H1 (cell line): ENCODE data around the gene POLDIP2. TPM values are rescaled to one million over a fixed set of nuclear protein-coding genes. Genes with fewer than 3 reads are reported as not detected.

Experiments
- CTCF ChIA-PET: fragments of 300-600 bp; sonication (Branson Sonifier 250); formaldehyde crosslinking; loops from one replicate; lab custom pipeline; 2021; ENCODE audit not compliant: partially characterized antibody; lab: Charles Lee
- POLR2A ChIA-PET: fragments of 300-600 bp; sonication (Branson Sonifier 250); formaldehyde crosslinking; loops from one replicate; lab custom pipeline; 2021; ENCODE audit warnings: inconsistent platforms; ENCODE audit not compliant: partially characterized antibody; lab: Charles Lee
- DNase-seq, 2 experiments: peaks; one replicate each; pipeline versions ENCODE4 v3.0.0 to v3.0.0-alpha.2; 2010 to 2022; ENCODE audit warnings: low spot score in 2 of 2, low read depth in 1 of 2, mixed read lengths in 1 of 2
- FAIRE-seq: peaks from 2 replicates; lab custom pipeline; 2011; peaks lifted over from hg19 to GRCh38; lab: Jason Lieb, UNC
- H2AFZ ChIP-seq: 2 replicates; pipeline ENCODE4 v1.8.1; 2012; ENCODE audit warnings: low read length, inconsistent platforms
- H2AK5ac ChIP-seq: 2 replicates; pipeline ENCODE4 v1.6.1; 2013; ENCODE audit warnings: low read depth, low read length
- H2BK120ac ChIP-seq: replicated peaks from 2 replicates; pipeline ENCODE3; 2013; ENCODE audit warnings: low read depth, low read length, inconsistent platforms
- H2BK12ac ChIP-seq: 2 replicates; pipeline ENCODE4 v1.6.1; 2013; ENCODE audit warnings: low read depth, low read length
- H2BK15ac ChIP-seq: 2 replicates; pipeline ENCODE4 v1.6.1; 2013; ENCODE audit warnings: low read length
- H2BK20ac ChIP-seq: 2 replicates; pipeline ENCODE4 v1.6.1; 2013; ENCODE audit warnings: low read length
- H2BK5ac ChIP-seq: 2 replicates; pipeline ENCODE4 v1.6.1; 2013; ENCODE audit warnings: low read depth, low read length
- H3K14ac ChIP-seq: 2 replicates; pipeline ENCODE4 v1.6.1; 2013; ENCODE audit warnings: inconsistent platforms; ENCODE audit not compliant: insufficient read length
- H3K18ac ChIP-seq: 2 replicates; pipeline ENCODE4 v1.6.1; 2013; ENCODE audit warnings: low read length; ENCODE audit errors: extremely low read depth
- H3K23ac ChIP-seq: 2 replicates; pipeline ENCODE4 v1.6.1; 2013; ENCODE audit warnings: inconsistent platforms; ENCODE audit not compliant: insufficient read length
- H3K23me2 ChIP-seq: 2 replicates; pipeline ENCODE4 v1.6.1; 2013; ENCODE audit warnings: low read depth, low read length
- H3K27ac ChIP-seq: 2 replicates; pipeline ENCODE4 v1.6.1; 2011; ENCODE audit warnings: low read depth, low read length, inconsistent platforms
- H3K27me3 ChIP-seq, 4 experiments: replicated peaks in 1 of 4; 1 replicate in 1 of 4; 2 replicates in 3 of 4; pipeline versions ENCODE4 v1.6.1 to v1.8.1; 2011 to 2013; ENCODE audit warnings: low read length in 3 of 4, mild to moderate bottlenecking in 3 of 4, inconsistent platforms in 2 of 4, mixed read lengths in 2 of 4, moderate library complexity in 1 of 4; ENCODE audit not compliant: control insufficient read depth in 3 of 4, insufficient read depth in 3 of 4; ENCODE audit errors: extremely low read depth in 1 of 4
- H3K36me3 ChIP-seq, 4 experiments: 2 replicates each; pipeline versions ENCODE4 v1.6.1 to v1.8.1; 2011 to 2013; ENCODE audit warnings: mild to moderate bottlenecking in 4 of 4, low read length in 3 of 4, moderate library complexity in 2 of 4, control low read depth in 1 of 4, inconsistent platforms in 1 of 4; ENCODE audit not compliant: insufficient read depth in 4 of 4, control insufficient read depth in 2 of 4
- H3K4ac ChIP-seq: replicated peaks from 2 replicates; pipeline ENCODE3; 2013; ENCODE audit warnings: low read length, low read depth, mixed read lengths, inconsistent platforms; ENCODE audit not compliant: insufficient read length
- H3K4me1 ChIP-seq, 4 experiments: replicated peaks in 1 of 4; 1 replicate in 1 of 4; 2 replicates in 3 of 4; pipeline versions ENCODE4 v1.6.1 to v1.8.1; 2011 to 2013; ENCODE audit warnings: low read length in 3 of 4, inconsistent platforms in 2 of 4, mixed read lengths in 1 of 4; ENCODE audit not compliant: insufficient read depth in 4 of 4, control insufficient read depth in 3 of 4
- H3K4me2 ChIP-seq, 2 experiments: 2 replicates each; pipeline versions ENCODE4 v1.6.1 to v1.8.1; 2011 to 2013; ENCODE audit warnings: low read depth in 2 of 2, low read length in 2 of 2, control low read depth in 1 of 2, inconsistent platforms in 1 of 2, mild to moderate bottlenecking in 1 of 2; ENCODE audit not compliant: insufficient read depth in 1 of 2
- H3K4me3 ChIP-seq, 4 experiments: fragments of 200-600, 300-600 bp in 1 of 4; sonication (generic), shearing (Covaris generic), sonication (Bioruptor Twin) in 1 of 4; 2 replicates each; pipeline versions ENCODE4 v1.5.1 to v1.8.1; 2011 to 2016; ENCODE audit warnings: low read length in 4 of 4, low read depth in 3 of 4, control low read depth in 2 of 4, inconsistent platforms in 2 of 4, mild to moderate bottlenecking in 2 of 4, mixed read lengths in 1 of 4, moderate library complexity in 1 of 4; ENCODE audit not compliant: insufficient read depth in 2 of 4; ENCODE audit errors: extremely low read depth in 1 of 4
- H3K56ac ChIP-seq: replicated peaks from 2 replicates; pipeline ENCODE3; 2013; ENCODE audit warnings: low read depth, mild to moderate bottlenecking, mixed read lengths, low read length, inconsistent platforms; ENCODE audit not compliant: insufficient read length
- H3K79me1 ChIP-seq: 2 replicates; pipeline ENCODE4 v1.6.1; 2013; ENCODE audit warnings: low read depth, low read length, control low read depth
- H3K79me2 ChIP-seq, 2 experiments: 2 replicates each; pipeline versions ENCODE4 v1.6.1 to v1.8.1; 2012 to 2013; ENCODE audit warnings: low read length in 2 of 2, mild to moderate bottlenecking in 2 of 2, inconsistent platforms in 1 of 2; ENCODE audit not compliant: insufficient read depth in 2 of 2, control insufficient read depth in 1 of 2
- H3K9ac ChIP-seq, 4 experiments: replicated peaks in 1 of 4; 1 replicate in 1 of 4; 2 replicates in 3 of 4; pipeline versions ENCODE4 v1.6.1 to v1.8.1; 2011 to 2013; ENCODE audit warnings: low read depth in 3 of 4, low read length in 3 of 4, control low read depth in 2 of 4, mild to moderate bottlenecking in 2 of 4, moderate library complexity in 2 of 4, inconsistent platforms in 1 of 4; ENCODE audit errors: extremely low read depth in 1 of 4
- H3K9me3 ChIP-seq, 2 experiments: 2 replicates each; pipeline versions ENCODE4 v1.6.1 to v1.8.1; 2012 to 2013; ENCODE audit warnings: mild to moderate bottlenecking in 2 of 2, moderate library complexity in 2 of 2, control low read depth in 1 of 2, inconsistent platforms in 1 of 2, low read depth in 1 of 2, low read length in 1 of 2, mixed read lengths in 1 of 2; ENCODE audit not compliant: insufficient read depth in 2 of 2
- H4K20me1 ChIP-seq, 2 experiments: replicated peaks in 1 of 2; 2 replicates each; pipeline versions ENCODE3 to v1.8.1; 2011 to 2013; ENCODE audit warnings: inconsistent platforms in 2 of 2, low read length in 2 of 2, mild to moderate bottlenecking in 1 of 2; ENCODE audit not compliant: insufficient read depth in 2 of 2, control insufficient read depth in 1 of 2
- H4K5ac ChIP-seq: 2 replicates; pipeline ENCODE4 v1.6.1; 2013; ENCODE audit warnings: low read length, low read depth, mixed read lengths, inconsistent platforms; ENCODE audit not compliant: insufficient read length
- H4K8ac ChIP-seq: 2 replicates; pipeline ENCODE4 v1.8.0; 2013; ENCODE audit warnings: mild to moderate bottlenecking, moderate library complexity, low read length, inconsistent platforms; ENCODE audit not compliant: insufficient read depth; ENCODE audit errors: extremely low read depth
- H4K91ac ChIP-seq: replicated peaks from 2 replicates; pipeline ENCODE3; 2013; ENCODE audit warnings: low read length, mixed read lengths, inconsistent platforms; ENCODE audit not compliant: insufficient read length
- PHF8 ChIP-seq: fragments of 200-600 bp; sonication (generic); conservative IDR thresholded peaks from 2 replicates; pipeline ENCODE4 v1.7.1; 2012; ENCODE audit warnings: low read depth, mild to moderate bottlenecking, inconsistent platforms, low read length, moderate library complexity
- TBP ChIP-seq: IDR thresholded peaks from 2 replicates; pipeline ENCODE4 v1.6.1; 2011; ENCODE audit warnings: low read depth, low read length, improper control_type of control experiment
- WGBS, 2 experiments: shearing (Covaris generic) in 1 of 2; methylation state at CpG; one replicate each; pipeline versions ENCODE4 v1.1.6 to v1.1.7; 2013 to 2015; ENCODE audit warnings: low lambda C conversion rate in 2 of 2, mixed read lengths in 2 of 2, inconsistent platforms in 1 of 2, low coverage in 1 of 2, missing lambda C conversion rate in 1 of 2; ENCODE audit not compliant: insufficient replicate concordance in 2 of 2, insufficient coverage in 1 of 2, insufficient read length in 1 of 2; ENCODE audit errors: extremely low coverage in 1 of 2, missing lambda C conversion rate in 1 of 2; 5-methylcytosine and 5-hydroxymethylcytosine counted together
- polyA plus RNA-seq, 7 experiments: library from polyadenylated mRNA; depleted of rRNA in 3 of 7; stranded (reverse) in 5 of 7; unstranded in 2 of 7; fragments of >200 nt in 5 of 7; fragments of 200-250 nt in 2 of 7; gene quantifications; 1 replicate in 5 of 7; 2 replicates in 1 of 7; 4 replicates in 1 of 7; pipeline versions ENCODE4 v1.2.1 to v1.2.3, GENCODE V29; 2011 to 2013; ENCODE audit warnings: missing spikeins in 2 of 7, mixed read lengths in 2 of 7
- total RNA-seq: library from RNA; stranded (reverse); fragmentation: NEBNext Ultra II Directional; extraction: Animal tissue kit (Norgen Biotek cat#: 25700); gene quantifications from 2 replicates; pipeline ENCODE4 v1.2.1, GENCODE V29; 2021

Gene POLDIP2
- total and polyA plus RNA-seq, 2 of the 8 experiments (the other 6 are each of a cell fraction or from before 2014, with no cell fraction given) = 74.0 to 76.1 TPM

GRCh38 chr17:28365487-28365886 is 8.2 kb upstream of the POLDIP2 start:
- Histone ChIP-seq H2BK12ac (no peak overlapping the region), H3K18ac (no peak overlapping the region), H2BK15ac (no peak overlapping the region), H3K14ac (no peak overlapping the region), H3K9ac (no peak overlapping the region), H2BK120ac (no peak overlapping the region)
- TF ChIP-seq PHF8 (no peak), TBP (no peak)
- TF ChIP-seq, all 59 proteins: peak for 0
- H4K91ac ChIP-seq = no peak overlapping the region
- 92% methylated on average over 3 of the region's 3 CpGs; no CpG with 5 or more reads in 1 of the 2 experiments for WGBS, 2 experiments
- DNase-seq = no peak
- no peak overlapping the region for H3K27ac ChIP-seq
- H3K4ac ChIP-seq = no peak overlapping the region
- H2AK5ac ChIP-seq = no peak overlapping the region
- FAIRE-seq = no peak
- H3K27me3 ChIP-seq = no peaks in the 10 kb centered on the region
- ChIA-PET CTCF (interaction anchor here (0.6 to 2.0 kb wide), 3 partner anchors 10 to 30 kb away, joined by 3 to 6 read pairs (median 6); partner anchors contain the start of genes IFT20 and TNFAIP1), POLR2A (interaction anchor here (1.0 to 12.7 kb wide), 4 partner anchors 7 to 30 kb away, joined by 3 to 103 read pairs (median 15); partner anchors contain the start of genes IFT20, POLDIP2 and TNFAIP1)
- H2AFZ ChIP-seq = no peak overlapping the region
- no peak overlapping the region for H3K4me2 ChIP-seq
- H3K23me2 ChIP-seq = no peaks in the 10 kb centered on the region
- H4K20me1 ChIP-seq = no peaks in the 10 kb centered on the region
- H4K5ac ChIP-seq = no peak overlapping the region
- H3K4me3 ChIP-seq = no peak overlapping the region
- no peak overlapping the region for H2BK20ac ChIP-seq
- peaks cover 0 to 6% (median 3%) of the 10 kb centered on the region in 4 experiments; a peak in 1 of 7 replicates for H3K4me1 ChIP-seq
- no peaks in the 10 kb centered on the region for H3K79me2 ChIP-seq
- no peaks in the 10 kb centered on the region for H3K9me3 ChIP-seq
- no peak overlapping the region for H3K23ac ChIP-seq
- peaks cover 4 to 15% (median 12%) of the 10 kb centered on the region in 4 experiments; a peak in 7 of 8 replicates for H3K36me3 ChIP-seq
- no peak overlapping the region for H4K8ac ChIP-seq
- H3K79me1 ChIP-seq = no peaks in the 10 kb centered on the region
- H3K56ac ChIP-seq = no peak overlapping the region
- H2BK5ac ChIP-seq = no peak overlapping the region
